ENCODE data around the gene KRT79.

Gene KRT79

GRCh38 chr12:52801773-52802172 is 32.3 kb downstream of the KRT79 start:
- no peak overlapping the region for H3K4me2 ChIP-seq (ENCODE audit: low read length)
- H3K27me3 ChIP-seq (ENCODE audit: control insufficient read depth, low read length) = no peaks in the 10 kb centered on the region; the same call in 1 of the 2 replicates
- H3K36me3 ChIP-seq (ENCODE audit: control insufficient read depth, low read length) = no peaks in the 10 kb centered on the region
- H3K4me1 ChIP-seq (ENCODE audit: control insufficient read depth, low read length) = no peaks in the 10 kb centered on the region
- no peak overlapping the region for H3K4me3 ChIP-seq (ENCODE audit: low read length)
- H3F3A ChIP-seq (ENCODE audit: control insufficient read depth, insufficient read depth) = no peaks in the 10 kb centered on the region
- H3K79me2 ChIP-seq (ENCODE audit: control insufficient read depth, low read length) = no peaks in the 10 kb centered on the region
- no peaks in the 10 kb centered on the region for H3K9me2 ChIP-seq (replicated peaks; ENCODE audit: control insufficient read depth, low read length)
- no peak overlapping the region for H3K27ac ChIP-seq (ENCODE audit: low read depth, low read length)
- TF ChIP-seq EZH2phosphoT487 (IDR thresholded peaks at IDR 0.05; ENCODE audit: borderline replicate concordance, low read length) (no peak), CTCF (IDR thresholded peaks at IDR 0.05; ENCODE audit: low read depth, low read length, poor library complexity, severe bottlenecking) (no peak)
- no peaks in the 10 kb centered on the region for H4K20me1 ChIP-seq (ENCODE audit: control insufficient read depth, insufficient read depth, low read depth, low read length)
- H3K9me3 ChIP-seq (ENCODE audit: control insufficient read depth, insufficient read depth, low read length) = no peaks in the 10 kb centered on the region

GRCh38 chr12:52800259-52800917 is 33.7 kb downstream of the KRT79 start:
- no peaks in the 10 kb centered on the region for H3K9me2 ChIP-seq (replicated peaks; ENCODE audit: control insufficient read depth, low read length)
- H3K9me3 ChIP-seq (ENCODE audit: control insufficient read depth, insufficient read depth, low read length) = no peaks in the 10 kb centered on the region
- H3F3A ChIP-seq (ENCODE audit: control insufficient read depth, insufficient read depth) = no peaks in the 10 kb centered on the region
- no peaks in the 10 kb centered on the region for H3K79me2 ChIP-seq (ENCODE audit: control insufficient read depth, low read length)
- TF ChIP-seq CTCF (IDR thresholded peaks at IDR 0.05; ENCODE audit: low read depth, low read length, poor library complexity, severe bottlenecking) (no peak), EZH2phosphoT487 (IDR thresholded peaks at IDR 0.05; ENCODE audit: borderline replicate concordance, low read length) (no peak)
- H3K4me3 ChIP-seq (ENCODE audit: low read length) = no peak overlapping the region
- no peaks in the 10 kb centered on the region; the same call in 1 of the 2 replicates for H3K27me3 ChIP-seq (ENCODE audit: control insufficient read depth, low read length)
- no peaks in the 10 kb centered on the region for H3K36me3 ChIP-seq (ENCODE audit: control insufficient read depth, low read length)
- no peak overlapping the region for H3K4me2 ChIP-seq (ENCODE audit: low read length)
- H3K4me1 ChIP-seq (ENCODE audit: control insufficient read depth, low read length) = no peaks in the 10 kb centered on the region
- no peaks in the 10 kb centered on the region for H4K20me1 ChIP-seq (ENCODE audit: control insufficient read depth, insufficient read depth, low read depth, low read length)
- no peak overlapping the region for H3K27ac ChIP-seq (ENCODE audit: low read depth, low read length)

DNA sequence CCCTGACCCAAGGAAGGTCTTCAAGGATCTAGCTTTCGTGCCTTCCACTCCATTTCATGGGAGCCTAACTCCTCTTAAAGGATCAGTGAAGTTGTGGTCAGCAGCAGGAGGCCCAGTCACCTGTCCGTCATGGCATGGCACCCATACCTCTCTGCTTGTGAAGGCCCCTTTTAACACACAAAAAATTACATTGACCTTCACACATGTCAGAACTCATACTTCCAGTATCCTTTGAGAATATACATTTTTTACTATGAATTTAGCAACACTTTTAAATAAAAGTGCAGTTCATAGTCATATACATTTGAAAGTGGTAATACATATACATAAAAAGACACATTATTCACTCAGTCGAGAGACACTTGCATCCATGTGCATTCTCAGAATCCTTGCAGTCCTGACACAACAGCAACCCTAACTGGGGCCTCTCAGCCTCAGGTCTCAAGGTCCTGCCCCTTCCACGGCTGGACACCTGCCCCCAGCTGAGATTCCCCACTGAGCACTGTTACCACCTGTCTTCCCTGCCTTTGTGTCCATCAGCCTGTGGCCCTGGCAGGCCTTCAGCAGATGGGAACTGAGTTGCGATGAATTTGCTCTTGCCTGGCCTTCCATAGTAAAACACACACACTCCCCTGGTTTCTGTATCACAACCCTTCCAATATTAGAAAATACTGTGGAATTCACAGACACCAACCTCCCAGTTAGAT is 34.5 kb downstream of the KRT79 start:
- Histone ChIP-seq H3K4me1 (ENCODE audit: control insufficient read depth, low read length) (no peaks in the 10 kb centered on the region), H3F3A (ENCODE audit: control insufficient read depth, insufficient read depth) (no peaks in the 10 kb centered on the region), H3K27ac (ENCODE audit: low read depth, low read length) (no peak overlapping the region), H3K9me3 (ENCODE audit: control insufficient read depth, insufficient read depth, low read length) (no peaks in the 10 kb centered on the region), H3K9me2 (replicated peaks; ENCODE audit: control insufficient read depth, low read length) (no peaks in the 10 kb centered on the region), H3K36me3 (ENCODE audit: control insufficient read depth, low read length) (no peaks in the 10 kb centered on the region), H3K4me3 (ENCODE audit: low read length) (no peak overlapping the region), H4K20me1 (ENCODE audit: control insufficient read depth, insufficient read depth, low read depth, low read length) (no peaks in the 10 kb centered on the region), H3K79me2 (ENCODE audit: control insufficient read depth, low read length) (no peaks in the 10 kb centered on the region), H3K27me3 (ENCODE audit: control insufficient read depth, low read length) (no peaks in the 10 kb centered on the region; the same call in 1 of the 2 replicates), H3K4me2 (ENCODE audit: low read length) (no peak overlapping the region)
- TF ChIP-seq EZH2phosphoT487 (IDR thresholded peaks at IDR 0.05; ENCODE audit: borderline replicate concordance, low read length) (no peak), CTCF (IDR thresholded peaks at IDR 0.05; ENCODE audit: low read depth, low read length, poor library complexity, severe bottlenecking) (no peak)

Data from DOHH2 (cell line).